CD14-positive monocyte (primary cell): ENCODE results near the gene EML6. TPM values are rescaled to one million over a fixed set of nuclear protein-coding genes. Genes with fewer than 3 reads are reported as not detected.

Experiments used
- DNase-seq, 3 donors: peaks; one replicate each; pipeline ENCODE4 v3.0.0-alpha.2; 2011 to 2022
- H2AFZ ChIP-seq: 2 replicates; pipeline ENCODE4 v1.6.0; 2012; ENCODE audit warnings: mild to moderate bottlenecking, low read depth, low read length, inconsistent platforms; ENCODE audit not compliant: insufficient read depth, poor library complexity, severe bottlenecking
- H3K27ac ChIP-seq, 2 donors: 1 replicate in 1 of 2; 2 replicates in 1 of 2; pipeline ENCODE4 v1.5.1; 2012 to 2013; ENCODE audit warnings: low read length in 2 of 2, control low read depth in 1 of 2, inconsistent platforms in 1 of 2, low read depth in 1 of 2, mild to moderate bottlenecking in 1 of 2
- H3K27me3 ChIP-seq, 2 donors: one replicate each; pipeline versions ENCODE4 v1.6.0 to v1.6.1; 2011 to 2013; ENCODE audit warnings: low read length in 2 of 2; ENCODE audit not compliant: control insufficient read depth in 2 of 2, insufficient read depth in 2 of 2
- H3K36me3 ChIP-seq, 2 donors: replicated peaks in 1 of 2; 1 replicate in 1 of 2; 2 replicates in 1 of 2; pipeline versions ENCODE4 v1.5.1 to v1.6.1; 2012 to 2013; ENCODE audit warnings: low read length in 2 of 2, control low read depth in 1 of 2, inconsistent platforms in 1 of 2, mild to moderate bottlenecking in 1 of 2; ENCODE audit not compliant: insufficient read depth in 2 of 2, control insufficient read depth in 1 of 2
- H3K4me1 ChIP-seq, 2 donors: 1 replicate in 1 of 2; 2 replicates in 1 of 2; pipeline versions ENCODE4 v1.5.1 to v1.6.1; 2012 to 2013; ENCODE audit warnings: low read length in 2 of 2, control low read depth in 1 of 2, inconsistent platforms in 1 of 2, mild to moderate bottlenecking in 1 of 2, moderate library complexity in 1 of 2; ENCODE audit not compliant: insufficient read depth in 2 of 2, control insufficient read depth in 1 of 2
- H3K4me2 ChIP-seq: replicated peaks from 2 replicates; pipeline ENCODE3; 2012; ENCODE audit warnings: low read length, moderate library complexity, mild to moderate bottlenecking; ENCODE audit not compliant: poor library complexity, severe bottlenecking; ENCODE audit errors: extremely low read depth
- H3K4me3 ChIP-seq, 3 experiments: fragments of 200-600 bp in 1 of 3; sonication (generic) in 1 of 3; replicated peaks in 1 of 3; 1 replicate in 2 of 3; 2 replicates in 1 of 3; pipeline ENCODE4 v1.5.1; 2011 to 2013; ENCODE audit warnings: low read length in 3 of 3, mild to moderate bottlenecking in 3 of 3, control low read depth in 2 of 3, low read depth in 2 of 3, inconsistent platforms in 1 of 3, moderate library complexity in 1 of 3
- H3K79me2 ChIP-seq: 2 replicates; pipeline ENCODE4 v1.6.0; 2012; ENCODE audit warnings: mild to moderate bottlenecking, control low read depth, inconsistent platforms, low read length, moderate library complexity; ENCODE audit not compliant: insufficient read depth
- H3K9ac ChIP-seq: 2 replicates; pipeline ENCODE4 v1.6.0; 2017; ENCODE audit warnings: low read length, mild to moderate bottlenecking; ENCODE audit not compliant: insufficient read depth, poor library complexity, severe bottlenecking
- H3K9me3 ChIP-seq, 2 donors: replicated peaks in 1 of 2; 1 replicate in 1 of 2; 2 replicates in 1 of 2; pipeline versions ENCODE4 v1.5.1 to v1.6.1; 2012 to 2013; ENCODE audit warnings: low read length in 2 of 2, control low read depth in 1 of 2; ENCODE audit not compliant: control insufficient read depth in 1 of 2, insufficient read depth in 1 of 2
- H4K20me1 ChIP-seq: 2 replicates; pipeline ENCODE4 v1.6.0; 2012; ENCODE audit warnings: mild to moderate bottlenecking, low read length, control low read depth, moderate library complexity; ENCODE audit not compliant: insufficient read depth
- H3K27ac Mint-ChIP-seq, 7 donors: one replicate each; pipeline ENCODE4 v1.8.0; 2020; ENCODE audit warnings: mild to moderate bottlenecking in 7 of 7, mixed read lengths in 7 of 7, moderate library complexity in 6 of 7, inconsistent platforms in 2 of 7
- H3K27me3 Mint-ChIP-seq, 3 donors: one replicate each; pipeline ENCODE4 v1.8.0; 2021 to 2022; ENCODE audit warnings: low read depth in 3 of 3, mild to moderate bottlenecking in 3 of 3, mixed read lengths in 3 of 3, moderate library complexity in 3 of 3, inconsistent platforms in 1 of 3
- H3K36me3 Mint-ChIP-seq, 2 donors: one replicate each; pipeline ENCODE4 v1.8.0; 2020; ENCODE audit warnings: mixed read lengths in 2 of 2, inconsistent platforms in 1 of 2, mild to moderate bottlenecking in 1 of 2
- H3K4me1 Mint-ChIP-seq: one replicate; pipeline ENCODE4 v1.8.0; 2020; ENCODE audit warnings: mild to moderate bottlenecking, mixed read lengths
- H3K4me3 Mint-ChIP-seq, 2 donors: one replicate each; pipeline ENCODE4 v1.8.0; 2020; ENCODE audit warnings: mild to moderate bottlenecking in 2 of 2, mixed read lengths in 2 of 2, moderate library complexity in 1 of 2
- H3K9me3 Mint-ChIP-seq, 7 donors: one replicate each; pipeline ENCODE4 v1.8.0; 2020 to 2022; ENCODE audit warnings: mixed read lengths in 7 of 7, mild to moderate bottlenecking in 6 of 7, moderate library complexity in 6 of 7, inconsistent platforms in 2 of 7
- WGBS: methylation state at CpG from one replicate; pipeline ENCODE4 v1.1.5; 2013; ENCODE audit warnings: missing lambda C conversion rate; ENCODE audit not compliant: insufficient coverage; 5-methylcytosine and 5-hydroxymethylcytosine counted together
- intact Hi-C, 2 donors: fragments of 100-400 bp; cut with micrococcal nuclease; formaldehyde crosslinking; loops; one replicate each; pipeline versions ENCODE4 v1.15.0 to v1.15.1; 2023
- polyA plus RNA-seq, 3 donors: library from polyadenylated mRNA; depleted of rRNA in 1 of 3; unstranded in 2 of 3; stranded (reverse) in 1 of 3; fragments of 300-500 nt in 2 of 3; fragments of >200 nt in 1 of 3; fragmentation: Illumina TruSeq in 2 of 3; gene quantifications; 1 replicate in 2 of 3; 2 replicates in 1 of 3; pipeline ENCODE4 v1.2.3, GENCODE V29; 2012 to 2021
- TF ChIP-seq, protein P1 (sequence below): fragments of 200-600 bp; IDR thresholded peaks from one replicate; pipeline ENCODE4 v1.8.0; 2022; ENCODE audit warnings: antibody characterized with exemption, mild to moderate bottlenecking

EML6 gene
- polyA plus RNA-seq, 3 donors = 0.79 TPM; not detected in 2

GRCh38 chr2:54728669-54729120 is 5.2 kb downstream of the EML6 start:
- H2AFZ ChIP-seq = no peak overlapping the region
- peaks cover 0 to 7% of the 10 kb centered on the region in 2 donors for H3K9me3 ChIP-seq
- TF ChIP-seq, protein P1, sequence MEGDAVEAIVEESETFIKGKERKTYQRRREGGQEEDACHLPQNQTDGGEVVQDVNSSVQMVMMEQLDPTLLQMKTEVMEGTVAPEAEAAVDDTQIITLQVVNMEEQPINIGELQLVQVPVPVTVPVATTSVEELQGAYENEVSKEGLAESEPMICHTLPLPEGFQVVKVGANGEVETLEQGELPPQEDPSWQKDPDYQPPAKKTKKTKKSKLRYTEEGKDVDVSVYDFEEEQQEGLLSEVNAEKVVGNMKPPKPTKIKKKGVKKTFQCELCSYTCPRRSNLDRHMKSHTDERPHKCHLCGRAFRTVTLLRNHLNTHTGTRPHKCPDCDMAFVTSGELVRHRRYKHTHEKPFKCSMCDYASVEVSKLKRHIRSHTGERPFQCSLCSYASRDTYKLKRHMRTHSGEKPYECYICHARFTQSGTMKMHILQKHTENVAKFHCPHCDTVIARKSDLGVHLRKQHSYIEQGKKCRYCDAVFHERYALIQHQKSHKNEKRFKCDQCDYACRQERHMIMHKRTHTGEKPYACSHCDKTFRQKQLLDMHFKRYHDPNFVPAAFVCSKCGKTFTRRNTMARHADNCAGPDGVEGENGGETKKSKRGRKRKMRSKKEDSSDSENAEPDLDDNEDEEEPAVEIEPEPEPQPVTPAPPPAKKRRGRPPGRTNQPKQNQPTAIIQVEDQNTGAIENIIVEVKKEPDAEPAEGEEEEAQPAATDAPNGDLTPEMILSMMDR = no peak
- Mint-ChIP-seq H3K4me1 (peaks cover 12% of the 10 kb centered on the region), H3K27me3 (peaks cover 31 to 52% (median 35%) of the 10 kb centered on the region in 3 donors), H3K4me3 (no peak overlapping the region), H3K36me3 (peaks cover 0 to 10% of the 10 kb centered on the region in 2 donors), H3K9me3 (peaks cover 0 to 8% (median 6%) of the 10 kb centered on the region in 7 donors), H3K27ac (no peak overlapping the region)
- peaks cover 13 to 17% of the 10 kb centered on the region in 2 donors for H3K4me1 ChIP-seq
- no peak overlapping the region for H3K4me2 ChIP-seq
- 81% methylated on average over 2 of the region's 4 CpGs for WGBS
- DNase-seq = no peak
- intact Hi-C loops = loop anchor here (10.0 kb wide), 2 partner anchors 614 to 886 kb away; partner anchors contain the start of genes ACYP2 (in 1 of the 2) and PPP4R3B (in 1 of the 2)
- H3K4me3 ChIP-seq = no peak overlapping the region
- no peaks in the 10 kb centered on the region for H3K79me2 ChIP-seq
- no peaks in the 10 kb centered on the region for H4K20me1 ChIP-seq
- H3K27me3 ChIP-seq = peaks cover 35 to 43% of the 10 kb centered on the region in 2 donors
- no peak overlapping the region for H3K9ac ChIP-seq
- H3K27ac ChIP-seq = no peak overlapping the region
- no peaks in the 10 kb centered on the region for H3K36me3 ChIP-seq

GRCh38 chr2:54735636-54736035 is 12.2 kb downstream of the EML6 start:
- peaks cover 0 to 2% (median 0%) of the 10 kb centered on the region in 3 donors for H3K27me3 Mint-ChIP-seq
- Histone ChIP-seq H3K27me3 (peaks cover 0 to 5% of the 10 kb centered on the region in 2 donors), H3K4me3 (no peak overlapping the region), H3K9ac (no peak overlapping the region), H3K4me1 (no peaks in the 10 kb centered on the region), H3K27ac (no peak overlapping the region), H4K20me1 (no peaks in the 10 kb centered on the region), H2AFZ (no peak overlapping the region), H3K9me3 (no peaks in the 10 kb centered on the region), H3K36me3 (no peaks in the 10 kb centered on the region), H3K79me2 (no peaks in the 10 kb centered on the region), H3K4me2 (no peak overlapping the region)
- no peak overlapping the region for H3K27ac Mint-ChIP-seq
- WGBS = 11% methylated on average over 2 of the region's 2 CpGs
- no peaks in the 10 kb centered on the region for H3K36me3 Mint-ChIP-seq
- intact Hi-C loops = no loop called here
- no peaks in the 10 kb centered on the region for H3K4me1 Mint-ChIP-seq
- H3K9me3 Mint-ChIP-seq = no peaks in the 10 kb centered on the region
- TF ChIP-seq, protein P1 = no peak
- H3K4me3 Mint-ChIP-seq = no peak overlapping the region
- no peak for DNase-seq
